H9 (cell line): ENCODE data around the gene HOOK2. TPM values are rescaled to one million over a fixed set of nuclear protein-coding genes. Genes with fewer than 3 reads are reported as not detected.

Experiments
- DNase-seq: peaks from one replicate; pipeline ENCODE4 v3.0.0-alpha.2; 2017
- H2AFZ ChIP-seq: one replicate; pipeline ENCODE4 v1.6.1; 2013; ENCODE audit warnings: mild to moderate bottlenecking, low read length, control low read depth, moderate library complexity
- H2AK5ac ChIP-seq: 2 replicates; pipeline ENCODE4 v1.6.1; 2013; ENCODE audit warnings: low read length, control low read depth, mixed read lengths; ENCODE audit not compliant: insufficient read length
- H2BK120ac ChIP-seq: one replicate; pipeline ENCODE4 v1.6.1; 2013; ENCODE audit warnings: low read depth, mild to moderate bottlenecking, low read length, control low read depth, inconsistent platforms; ENCODE audit not compliant: poor library complexity, severe bottlenecking
- H2BK12ac ChIP-seq: 2 replicates; pipeline ENCODE4 v1.6.1; 2013; ENCODE audit warnings: low read length, control low read depth, mixed read lengths, low read depth; ENCODE audit not compliant: insufficient read length
- H2BK15ac ChIP-seq: 2 replicates; pipeline ENCODE4 v1.6.1; 2013; ENCODE audit warnings: low read depth, low read length, control low read depth
- H2BK20ac ChIP-seq: one replicate; pipeline ENCODE4 v1.6.1; 2013; ENCODE audit warnings: low read depth, mild to moderate bottlenecking, low read length, control low read depth, inconsistent platforms; ENCODE audit not compliant: poor library complexity, severe bottlenecking
- H2BK5ac ChIP-seq: 2 replicates; pipeline ENCODE4 v1.6.1; 2013; ENCODE audit warnings: low read length, control low read depth, mixed read lengths; ENCODE audit not compliant: insufficient read length
- H3K14ac ChIP-seq: 2 replicates; pipeline ENCODE4 v1.6.1; 2013; ENCODE audit warnings: low read length, control low read depth; ENCODE audit not compliant: insufficient read depth
- H3K18ac ChIP-seq: 2 replicates; pipeline ENCODE4 v1.6.1; 2013; ENCODE audit warnings: low read depth, mild to moderate bottlenecking, mixed read lengths, low read length, control low read depth; ENCODE audit not compliant: insufficient read length
- H3K23ac ChIP-seq: 2 replicates; pipeline ENCODE4 v1.6.1; 2013; ENCODE audit warnings: low read length, control low read depth, mixed read lengths, low read depth; ENCODE audit not compliant: insufficient read length
- H3K23me2 ChIP-seq: 2 replicates; pipeline ENCODE4 v1.6.1; 2013; ENCODE audit warnings: low read depth, mild to moderate bottlenecking, mixed read lengths, low read length, control low read depth; ENCODE audit not compliant: insufficient read length, poor library complexity, severe bottlenecking
- H3K27ac ChIP-seq: 2 replicates; pipeline ENCODE4 v1.5.1; 2013; ENCODE audit warnings: low read length, control low read depth, mixed read lengths, low read depth; ENCODE audit not compliant: insufficient read length
- H3K27me3 ChIP-seq: 2 replicates; pipeline ENCODE4 v1.6.1; 2013; ENCODE audit warnings: low read length, control low read depth, inconsistent platforms; ENCODE audit not compliant: insufficient read depth
- H3K4ac ChIP-seq: 2 replicates; pipeline ENCODE4 v1.6.1; 2013; ENCODE audit warnings: low read depth, mild to moderate bottlenecking, control low read depth, inconsistent platforms, low read length, moderate library complexity
- H3K4me1 ChIP-seq: 2 replicates; pipeline ENCODE4 v1.6.1; 2013; ENCODE audit warnings: low read length, control low read depth, inconsistent platforms; ENCODE audit not compliant: insufficient read depth
- H3K4me2 ChIP-seq: 2 replicates; pipeline ENCODE4 v1.6.1; 2013; ENCODE audit warnings: low read length, control low read depth, mixed read lengths; ENCODE audit not compliant: insufficient read length, insufficient read depth
- H3K56ac ChIP-seq: 2 replicates; pipeline ENCODE4 v1.6.1; 2013; ENCODE audit warnings: low read depth, mild to moderate bottlenecking, mixed read lengths, low read length, control low read depth; ENCODE audit not compliant: insufficient read length
- H3K79me1 ChIP-seq: 2 replicates; pipeline ENCODE4 v1.6.1; 2013; ENCODE audit warnings: low read depth, mild to moderate bottlenecking, moderate library complexity, low read length, control low read depth, inconsistent platforms; ENCODE audit not compliant: insufficient read depth, poor library complexity, severe bottlenecking
- H3K79me2 ChIP-seq: 2 replicates; pipeline ENCODE4 v1.6.1; 2013; ENCODE audit warnings: low read length, control low read depth, inconsistent platforms; ENCODE audit not compliant: insufficient read depth
- H3K9ac ChIP-seq: 2 replicates; pipeline ENCODE4 v1.6.1; 2013; ENCODE audit warnings: low read length, control low read depth, mixed read lengths; ENCODE audit not compliant: insufficient read length; ENCODE audit errors: extremely low read depth
- H3K9me3 ChIP-seq: one replicate; pipeline ENCODE4 v1.6.1; 2013; ENCODE audit warnings: low read depth, low read length, inconsistent platforms; ENCODE audit not compliant: control insufficient read depth
- H3T11ph ChIP-seq: one replicate; pipeline ENCODE4 v1.6.1; 2013; ENCODE audit warnings: mild to moderate bottlenecking, low read length, control low read depth, inconsistent platforms
- H4K20me1 ChIP-seq: one replicate; pipeline ENCODE4 v1.6.1; 2013; ENCODE audit not compliant: control insufficient read depth, insufficient read length, insufficient read depth
- H4K5ac ChIP-seq: 2 replicates; pipeline ENCODE4 v1.6.1; 2013; ENCODE audit warnings: low read depth, mild to moderate bottlenecking, mixed read lengths, low read length, control low read depth; ENCODE audit not compliant: insufficient read length
- H4K8ac ChIP-seq: replicated peaks from 2 replicates; pipeline ENCODE4 v1.6.1; 2013; ENCODE audit warnings: low read length, control low read depth, mixed read lengths, low read depth; ENCODE audit not compliant: insufficient read length
- H4K91ac ChIP-seq: 2 replicates; pipeline ENCODE4 v1.6.1; 2013; ENCODE audit warnings: low read depth, mild to moderate bottlenecking, moderate library complexity, mixed read lengths, low read length, control low read depth; ENCODE audit not compliant: insufficient read length
- H3K27ac Mint-ChIP-seq, 3 experiments: 2 replicates in 2 of 3; 3 replicates in 1 of 3; pipeline ENCODE4 v1.8.0; 2020 to 2021; ENCODE audit warnings: mixed read lengths in 3 of 3, mild to moderate bottlenecking in 1 of 3, moderate library complexity in 1 of 3
- H3K27me3 Mint-ChIP-seq: 2 replicates; pipeline ENCODE4 v1.8.0; 2021; ENCODE audit warnings: low read depth, mild to moderate bottlenecking, moderate library complexity, mixed read lengths
- H3K36me3 Mint-ChIP-seq, 3 experiments: 2 replicates in 2 of 3; 3 replicates in 1 of 3; pipeline ENCODE4 v1.8.0; 2020 to 2021; ENCODE audit warnings: low read depth in 3 of 3, mixed read lengths in 3 of 3; ENCODE audit not compliant: insufficient read depth in 1 of 3
- H3K4me1 Mint-ChIP-seq, 2 experiments: 2 replicates each; pipeline ENCODE4 v1.8.0; 2020; ENCODE audit warnings: mixed read lengths in 2 of 2
- H3K4me3 Mint-ChIP-seq, 2 experiments: 2 replicates in 1 of 2; 3 replicates in 1 of 2; pipeline ENCODE4 v1.8.0; 2020 to 2021; ENCODE audit warnings: mild to moderate bottlenecking in 2 of 2, mixed read lengths in 2 of 2, moderate library complexity in 1 of 2
- H3K9me3 Mint-ChIP-seq, 2 experiments: 2 replicates in 1 of 2; 3 replicates in 1 of 2; pipeline ENCODE4 v1.8.0; 2020; ENCODE audit warnings: mild to moderate bottlenecking in 2 of 2, mixed read lengths in 2 of 2, moderate library complexity in 1 of 2
- CTCF ChIP-seq: fragments of 200-600 bp; sonication (generic); conservative IDR thresholded peaks from 3 replicates; pipeline ENCODE4 v1.8.0; 2021; ENCODE audit warnings: antibody characterized with exemption, mild to moderate bottlenecking
- WGBS: extraction: QIAGEN DNeasy Blood & Tissue Kit; methylation state at CpG from one replicate; pipeline ENCODE4 v1.1.7; 2013; ENCODE audit warnings: missing lambda C conversion rate, low lambda C conversion rate, mixed read lengths; ENCODE audit not compliant: insufficient read length; ENCODE audit errors: extremely low coverage; 5-methylcytosine and 5-hydroxymethylcytosine counted together
- total RNA-seq: library from RNA; stranded (reverse); gene quantifications from 2 replicates; pipeline ENCODE4 v1.2.1, GENCODE V29; 2021

Gene HOOK2
- total RNA-seq, 1 experiment from 2014 or later: 64.7 TPM

- Histone ChIP-seq H2BK120ac (no peak within 1 kb of the TSS), H3K79me1 (no peaks in the 10 kb centered on the region), H3K4ac (no peak within 1 kb of the TSS), H4K5ac (no peak within 1 kb of the TSS), H2AFZ (no peak within 1 kb of the TSS), H3K56ac (no peak within 1 kb of the TSS), H3K27ac (no peak within 1 kb of the TSS), H3K27me3 (no peaks in the 10 kb centered on the region), H4K8ac (no peak within 1 kb of the TSS), H2BK12ac (no peak within 1 kb of the TSS), H3K4me2 (peak within 1 kb of the TSS; percentile 29), H2BK20ac (no peak within 1 kb of the TSS), H3K23ac (no peak within 1 kb of the TSS), H2BK5ac (no peak within 1 kb of the TSS), H3K23me2 (peaks cover 6% of the 10 kb centered on the region), H4K20me1 (no peaks in the 10 kb centered on the region), H2BK15ac (no peak within 1 kb of the TSS), H2AK5ac (no peak within 1 kb of the TSS), H3T11ph (no peak within 1 kb of the TSS), H3K4me1 (no peaks in the 10 kb centered on the region), H3K14ac (no peak within 1 kb of the TSS), H4K91ac (no peak within 1 kb of the TSS), H3K18ac (no peak within 1 kb of the TSS), H3K79me2 (no peaks in the 10 kb centered on the region), H3K9ac (no peak within 1 kb of the TSS), H3K9me3 (no peaks in the 10 kb centered on the region)
- peaks cover 18 to 35% of the 10 kb centered on the region in 2 experiments for H3K4me1 Mint-ChIP-seq
- peak; percentile 69 for DNase-seq
- peaks cover 66% of the 10 kb centered on the region for H3K27me3 Mint-ChIP-seq
- WGBS: no CpG with 5 or more reads among the region's 14 CpGs
- no peak for TF ChIP-seq CTCF
- H3K4me3 Mint-ChIP-seq: peak within 1 kb of the TSS; percentile 49 to 79
- H3K9me3 Mint-ChIP-seq: peaks cover 3 to 5% of the 10 kb centered on the region in 2 experiments; a peak in 3 of 5 replicates
- H3K27ac Mint-ChIP-seq: no peak within 1 kb of the TSS
- H3K36me3 Mint-ChIP-seq: peaks cover 16 to 17% (median 17%) of the 10 kb centered on the region in 3 experiments
These were observed 23.7 kb downstream of the HOOK2 start, which contains the start of gene BEST2 for GRCh38 chr19:12751635-12752034. BEST2 (plus strand) TSS chr19:12751791; CDS start chr19:12752593, 802 bp downstream.
